A549 (cell line): ENCODE data around the gene PCNT. TPM values are rescaled to one million over a fixed set of nuclear protein-coding genes. Genes with fewer than 3 reads are reported as not detected.

ENCODE experiments used
- ATAC-seq, 2 experiments: fragments of 200-7000 bp in 1 of 2; fragments of >200 bp in 1 of 2; cut with Nextera tagmentation in 1 of 2; cut with Tn5 transposase in 1 of 2; 3 replicates each; pipeline versions ENCODE4 v1.8.0 to v1.9.1; 2018 to 2020; ENCODE audit warnings: mild to moderate bottlenecking in 1 of 2, moderate library complexity in 1 of 2
- CTCF ChIA-PET: fragments of 300-600 bp; sonication (Branson Sonifier 250); formaldehyde crosslinking; extraction: SDS; loops from one replicate; lab custom pipeline; 2021; ENCODE audit warnings: antibody characterized with exemption, inconsistent platforms; lab: Yijun Ruan, JAX
- POLR2A ChIA-PET: fragments of 350-600 bp; formaldehyde crosslinking; extraction: SDS; loops from one replicate; lab custom pipeline; 2021; ENCODE audit warnings: antibody characterized with exemption, inconsistent platforms; lab: Yijun Ruan, JAX
- DNase-seq, 2 experiments: peaks; one replicate each; pipeline versions ENCODE4 v3.0.0 to v3.0.0-alpha.2; 2011 to 2016; ENCODE audit warnings: low read depth in 1 of 2, low spot score in 1 of 2
- FAIRE-seq: peaks from 2 replicates; lab custom pipeline; 2011; peaks lifted over from hg19 to GRCh38; lab: Jason Lieb, UNC
- H3K27ac ChIP-seq, 2 experiments: fragments of >200 bp; sonication (Bioruptor Twin); formaldehyde crosslinking; 3 replicates each; pipeline ENCODE4 v1.5.1; 2016 to 2017
- H3K4me1 ChIP-seq: fragments of >200 bp; sonication (Bioruptor Twin); formaldehyde crosslinking; 3 replicates; pipeline ENCODE4 v1.6.1; 2016
- H3K4me2 ChIP-seq: fragments of >200 bp; sonication (Bioruptor Twin); formaldehyde crosslinking; 3 replicates; pipeline ENCODE4 v1.6.1; 2016
- H3K4me3 ChIP-seq: fragments of >200 bp; sonication (Bioruptor Twin); formaldehyde crosslinking; 3 replicates; pipeline ENCODE4 v1.5.1; 2016
- H3K9me3 ChIP-seq: fragments of >200 bp; sonication (Bioruptor Twin); formaldehyde crosslinking; 3 replicates; pipeline ENCODE4 v1.6.1; 2016
- BHLHE40 ChIP-seq: IDR thresholded peaks from 2 replicates; pipeline ENCODE4 v1.6.1; 2012; ENCODE audit warnings: low read depth, low read length, inconsistent platforms
- CEBPB ChIP-seq, 2 experiments: fragments of >200 bp in 1 of 2; sonication (Bioruptor Twin) in 1 of 2; formaldehyde crosslinking in 1 of 2; IDR thresholded peaks; 2 replicates each; pipeline ENCODE4 v1.6.1; 2012 to 2016
- CHD4 ChIP-seq: fragments of 200-600 bp; sonication (generic); IDR thresholded peaks from 2 replicates; pipeline ENCODE4 v1.6.1; 2016; ENCODE audit warnings: antibody characterized with exemption, mild to moderate bottlenecking, borderline replicate concordance
- EHMT2 ChIP-seq: fragments of 200-600 bp; sonication (generic); IDR thresholded peaks from 2 replicates; pipeline ENCODE4 v1.6.1; 2016; ENCODE audit warnings: antibody characterized with exemption, low read depth, mild to moderate bottlenecking, moderate library complexity
- ESRRA ChIP-seq: fragments of 150-350 bp; IDR thresholded peaks from 2 replicates; pipeline ENCODE4 v1.6.1; 2014; ENCODE audit warnings: mild to moderate bottlenecking, low read length, borderline replicate concordance
- FOSB ChIP-seq: fragments of 250-450 bp; sonication (Bioruptor Pico); IDR thresholded peaks from 2 replicates; pipeline ENCODE4 v1.5.0; 2020; ENCODE audit warnings: mild to moderate bottlenecking, moderate library complexity
- FOSL2 ChIP-seq, 2 experiments: fragments of 450-650 bp in 1 of 2; fragments of >200 bp in 1 of 2; sonication (Bioruptor Twin) in 1 of 2; formaldehyde crosslinking; IDR thresholded peaks; 2 replicates each; pipeline versions ENCODE4 v1.5.0 to v1.6.1; 2016 to 2020; ENCODE audit warnings: mild to moderate bottlenecking in 1 of 2, moderate library complexity in 1 of 2
- FOXS1 ChIP-seq: fragments of 250-450 bp; sonication (Bioruptor Pico); IDR thresholded peaks from 2 replicates; pipeline ENCODE4 v1.5.0; 2020; ENCODE audit warnings: mild to moderate bottlenecking, moderate library complexity
- GATA3 ChIP-seq: IDR thresholded peaks from 2 replicates; pipeline ENCODE4 v1.6.1; 2012; ENCODE audit warnings: borderline replicate concordance
- HDAC2 ChIP-seq: fragments of 200-600 bp; sonication (generic); IDR thresholded peaks from 2 replicates; pipeline ENCODE4 v1.6.1; 2016
- HEYL ChIP-seq: fragments of 250-450 bp; sonication (Bioruptor Pico); IDR thresholded peaks from 2 replicates; pipeline ENCODE4 v1.8.0; 2021; ENCODE audit warnings: mild to moderate bottlenecking, moderate library complexity
- HOXA7 ChIP-seq: fragments of 250-450 bp; sonication (Bioruptor Pico); IDR thresholded peaks from 2 replicates; pipeline ENCODE4 v1.5.0; 2020; ENCODE audit warnings: mild to moderate bottlenecking, moderate library complexity
- JUN ChIP-seq, 2 experiments: fragments of >200 bp; sonication (Bioruptor Twin); formaldehyde crosslinking; IDR thresholded peaks; 2 replicates in 1 of 2; 3 replicates in 1 of 2; pipeline ENCODE4 v1.6.1; 2016 to 2017
- KDM1A ChIP-seq: fragments of 200-600 bp; sonication (generic); IDR thresholded peaks from 2 replicates; pipeline ENCODE4 v1.6.1; 2016; ENCODE audit warnings: low read depth, mild to moderate bottlenecking
- MAFK ChIP-seq: fragments of 450-650 bp; IDR thresholded peaks from 2 replicates; pipeline ENCODE4 v1.6.1; 2014; ENCODE audit not compliant: partially characterized antibody
- NPAS2 ChIP-seq: fragments of 250-450 bp; sonication (Bioruptor Pico); IDR thresholded peaks from 2 replicates; pipeline ENCODE4 v1.8.0; 2022; ENCODE audit warnings: mild to moderate bottlenecking, moderate library complexity, borderline replicate concordance
- NR3C1 ChIP-seq: fragments of >200 bp; sonication (Bioruptor Twin); formaldehyde crosslinking; IDR thresholded peaks from 3 replicates; pipeline ENCODE4 v1.6.1; 2017
- PHF8 ChIP-seq: fragments of 200-600 bp; sonication (generic); IDR thresholded peaks from 2 replicates; pipeline ENCODE4 v1.6.1; 2016; ENCODE audit warnings: low read depth, mild to moderate bottlenecking, antibody characterized with exemption, moderate library complexity, borderline replicate concordance
- POLR2A ChIP-seq: IDR thresholded peaks from 2 replicates; pipeline ENCODE4 v1.6.1; 2012; ENCODE audit warnings: mild to moderate bottlenecking, low read length
- RARB ChIP-seq: fragments of 250-450 bp; sonication (Bioruptor Pico); IDR thresholded peaks from 2 replicates; pipeline ENCODE4 v1.8.0; 2021; ENCODE audit warnings: mild to moderate bottlenecking, moderate library complexity
- RCOR1 ChIP-seq: fragments of 150-350 bp; IDR thresholded peaks from 2 replicates; pipeline ENCODE4 v1.6.1; 2014; ENCODE audit warnings: antibody characterized with exemption, low read length, low read depth
- RNF2 ChIP-seq: fragments of 200-600 bp; sonication (generic); IDR thresholded peaks from 2 replicates; pipeline ENCODE4 v1.6.1; 2016; ENCODE audit warnings: low read depth, mild to moderate bottlenecking, antibody characterized with exemption, moderate library complexity, borderline replicate concordance
- SMC3 ChIP-seq: fragments of >200 bp; sonication (Bioruptor Twin); formaldehyde crosslinking; IDR thresholded peaks from 3 replicates; pipeline ENCODE4 v1.6.1; 2018; ENCODE audit warnings: inconsistent platforms
- SREBF2 ChIP-seq: fragments of 450-650 bp; IDR thresholded peaks from 2 replicates; pipeline ENCODE4 v1.6.1; 2014; ENCODE audit warnings: mild to moderate bottlenecking, moderate library complexity
- TFCP2L1 ChIP-seq: fragments of 250-450 bp; sonication (Bioruptor Pico); IDR thresholded peaks from 2 replicates; pipeline ENCODE4 v1.5.0; 2021; ENCODE audit warnings: mild to moderate bottlenecking
- TP53 ChIP-seq: fragments of 250-450 bp; sonication (Bioruptor Pico); IDR thresholded peaks from 2 replicates; pipeline ENCODE4 v1.5.0; 2021; ENCODE audit warnings: mild to moderate bottlenecking, moderate library complexity
- ZC3H11A ChIP-seq: fragments of 450-650 bp; IDR thresholded peaks from 2 replicates; pipeline ENCODE4 v1.6.1; 2014; ENCODE audit warnings: antibody characterized with exemption, mild to moderate bottlenecking
- ZFP36 ChIP-seq: fragments of 450-650 bp; IDR thresholded peaks from 2 replicates; pipeline ENCODE4 v1.6.1; 2014; ENCODE audit warnings: borderline replicate concordance; ENCODE audit not compliant: partially characterized antibody
- ZSCAN20 ChIP-seq: fragments of 250-450 bp; sonication (Bioruptor Pico); IDR thresholded peaks from 2 replicates; pipeline ENCODE4 v1.8.0; 2022; ENCODE audit warnings: mild to moderate bottlenecking, moderate library complexity
- WGBS: methylation state at CpG from one replicate; pipeline ENCODE4 v1.1.6; 2017; ENCODE audit errors: missing lambda C conversion rate; 5-methylcytosine and 5-hydroxymethylcytosine counted together
- polyA plus RNA-seq, 4 experiments: library from polyadenylated mRNA; depleted of rRNA in 3 of 4; stranded (reverse); fragments of >200 nt; fragmentation: RNase III in 1 of 4; extraction: RNeasy Plus Mini Kit Qiagen cat#74134 plus additional on column Dnase treatment in 1 of 4; gene quantifications; 2 replicates in 3 of 4; 3 replicates in 1 of 4; pipeline ENCODE4 v1.2.3, GENCODE V29; 2011 to 2017
- TF ChIP-seq, protein P1 (sequence below): fragments of >200 bp; sonication (Bioruptor Twin); formaldehyde crosslinking; IDR thresholded peaks from 2 replicates; pipeline ENCODE4 v1.6.1; 2016
- TF ChIP-seq, protein P2 (sequence below): fragments of >200 bp; sonication (Bioruptor Twin); formaldehyde crosslinking; IDR thresholded peaks from 3 replicates; pipeline ENCODE4 v1.5.1; 2016
- TF ChIP-seq, protein P3 (sequence below): IDR thresholded peaks from 2 replicates; pipeline ENCODE4 v1.6.1; 2012
- TF ChIP-seq, protein P4 (sequence below): fragments of 250-450 bp; sonication (Bioruptor Pico); IDR thresholded peaks from 2 replicates; pipeline ENCODE4 v1.5.0; 2021; ENCODE audit warnings: mild to moderate bottlenecking, moderate library complexity, borderline replicate concordance

The PCNT gene
- polyA plus RNA-seq, 2 of the 4 experiments (the other 2 are of a cell fraction): 11.1 to 14.6 TPM

DNA sequence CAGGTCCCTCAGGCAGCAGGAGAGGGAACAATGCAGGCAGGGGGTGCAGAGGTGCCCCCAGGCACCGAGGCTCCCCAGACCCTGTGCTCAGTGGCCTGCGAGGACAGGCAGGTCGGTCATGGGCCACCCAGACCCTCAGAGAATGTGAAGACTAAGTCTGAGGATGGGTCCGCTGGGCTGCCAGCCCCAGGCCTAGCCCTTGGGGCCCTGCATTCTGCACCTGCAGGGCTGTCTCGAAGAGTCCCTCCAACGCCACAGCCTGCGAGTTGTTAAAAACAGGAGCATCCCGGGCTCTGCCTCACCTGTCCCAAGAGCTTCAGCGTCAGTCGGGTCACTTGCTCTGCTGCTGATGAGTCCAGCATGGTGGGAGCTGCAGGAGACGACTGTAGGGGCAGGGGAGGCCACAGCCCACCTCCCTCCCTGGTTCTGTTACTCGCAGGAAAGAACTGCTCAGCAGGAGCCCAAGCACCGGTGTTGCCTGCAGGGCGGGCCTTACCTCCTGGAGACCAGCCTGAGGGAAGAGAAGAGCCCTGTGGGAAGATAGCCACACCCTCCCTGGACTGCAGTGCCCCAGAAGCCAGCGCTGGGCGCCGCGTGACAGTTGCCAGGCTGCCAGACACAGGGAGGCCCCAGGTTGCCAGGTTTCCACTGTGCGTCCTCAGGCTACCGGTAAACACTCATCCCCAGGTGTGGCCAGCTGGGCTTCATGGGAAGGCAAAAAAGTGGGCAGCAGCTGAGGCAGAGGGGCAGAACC, 6.1 kb upstream of the PCNT start:
- TF ChIP-seq, protein P1, sequence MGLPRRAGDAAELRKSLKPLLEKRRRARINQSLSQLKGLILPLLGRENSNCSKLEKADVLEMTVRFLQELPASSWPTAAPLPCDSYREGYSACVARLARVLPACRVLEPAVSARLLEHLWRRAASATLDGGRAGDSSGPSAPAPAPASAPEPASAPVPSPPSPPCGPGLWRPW: no peak
- TF ChIP-seq HEYL (CRISPR knock-in tag) (no peak), ZFP36 (no peak), SREBF2 (no peak), CHD4 (no peak), FOXS1 (no peak), KDM1A (no peak), POLR2A (no peak), BHLHE40 (no peak), NPAS2 (CRISPR knock-in tag) (no peak), MAFK (no peak), GATA3 (no peak)
- TF ChIP-seq, all 56 proteins: peak for 0
- CTCF ChIA-PET: no interaction called here
- DNase-seq (no peak), FAIRE-seq (no peak), ATAC-seq (no peak; a peak in 1 of 6 replicates)
- no peak overlapping the region for H3K4me3 ChIP-seq
- H3K4me2 ChIP-seq: no peak overlapping the region
- peaks cover 12% of the 10 kb centered on the region; the same call in 2 of the 3 replicates for H3K4me1 ChIP-seq
- POLR2A ChIA-PET: no interaction called here
- H3K27ac ChIP-seq: no peak overlapping the region
- WGBS: 100% methylated on average over 1 of the region's 20 CpGs
- H3K9me3 ChIP-seq: no peaks in the 10 kb centered on the region

DNA sequence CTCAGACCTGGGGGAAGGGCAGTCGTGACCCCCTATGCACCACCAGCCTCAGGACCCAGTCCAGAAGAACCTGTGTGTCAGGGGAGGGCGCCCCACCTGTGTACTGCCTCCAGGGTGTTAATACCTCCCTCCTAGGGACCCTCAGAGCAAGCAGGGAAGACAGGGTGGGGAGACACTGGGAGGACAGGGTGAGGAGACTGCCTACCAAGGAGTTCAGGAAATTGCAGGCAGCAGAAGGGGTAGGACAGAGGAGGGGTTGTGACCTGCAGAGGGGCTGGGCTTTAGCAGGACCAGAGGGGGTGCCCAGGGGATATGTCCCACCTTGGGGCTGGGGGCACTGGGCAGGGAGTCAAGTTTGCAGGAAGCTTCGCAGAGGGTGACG, 5.5 kb upstream of the PCNT start:
- H3K4me3 ChIP-seq: no peak overlapping the region
- H3K4me1 ChIP-seq: peaks cover 12% of the 10 kb centered on the region; the same call in 2 of the 3 replicates
- no peak overlapping the region for H3K27ac ChIP-seq
- no peak overlapping the region for H3K4me2 ChIP-seq
- no peaks in the 10 kb centered on the region for H3K9me3 ChIP-seq
- no peak for DNase-seq
- no peak for FAIRE-seq
- 100% methylated on average over 2 of the region's 4 CpGs for WGBS
- CTCF ChIA-PET: no interaction called here
- ATAC-seq: no peak
- TF ChIP-seq HOXA7 (CRISPR knock-in tag) (no peak), FOSL2 (IDR thresholded peaks at IDR 0.05) (no peak), FOSL2 (CRISPR knock-in tag; IDR thresholded peaks at IDR 0.05) (no peak), ESRRA (no peak), JUN (IDR thresholded peaks at IDR 0.05) (no peak), TP53 (CRISPR knock-in tag) (no peak), CEBPB (IDR thresholded peaks at IDR 0.05) (no peak)
- TF ChIP-seq, protein P2, sequence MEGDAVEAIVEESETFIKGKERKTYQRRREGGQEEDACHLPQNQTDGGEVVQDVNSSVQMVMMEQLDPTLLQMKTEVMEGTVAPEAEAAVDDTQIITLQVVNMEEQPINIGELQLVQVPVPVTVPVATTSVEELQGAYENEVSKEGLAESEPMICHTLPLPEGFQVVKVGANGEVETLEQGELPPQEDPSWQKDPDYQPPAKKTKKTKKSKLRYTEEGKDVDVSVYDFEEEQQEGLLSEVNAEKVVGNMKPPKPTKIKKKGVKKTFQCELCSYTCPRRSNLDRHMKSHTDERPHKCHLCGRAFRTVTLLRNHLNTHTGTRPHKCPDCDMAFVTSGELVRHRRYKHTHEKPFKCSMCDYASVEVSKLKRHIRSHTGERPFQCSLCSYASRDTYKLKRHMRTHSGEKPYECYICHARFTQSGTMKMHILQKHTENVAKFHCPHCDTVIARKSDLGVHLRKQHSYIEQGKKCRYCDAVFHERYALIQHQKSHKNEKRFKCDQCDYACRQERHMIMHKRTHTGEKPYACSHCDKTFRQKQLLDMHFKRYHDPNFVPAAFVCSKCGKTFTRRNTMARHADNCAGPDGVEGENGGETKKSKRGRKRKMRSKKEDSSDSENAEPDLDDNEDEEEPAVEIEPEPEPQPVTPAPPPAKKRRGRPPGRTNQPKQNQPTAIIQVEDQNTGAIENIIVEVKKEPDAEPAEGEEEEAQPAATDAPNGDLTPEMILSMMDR: no peak
- TF ChIP-seq, protein P3, sequence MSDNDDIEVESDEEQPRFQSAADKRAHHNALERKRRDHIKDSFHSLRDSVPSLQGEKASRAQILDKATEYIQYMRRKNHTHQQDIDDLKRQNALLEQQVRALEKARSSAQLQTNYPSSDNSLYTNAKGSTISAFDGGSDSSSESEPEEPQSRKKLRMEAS: no peak
- TF ChIP-seq, all 56 proteins: peak for 0
- POLR2A ChIA-PET: no interaction called here

DNA sequence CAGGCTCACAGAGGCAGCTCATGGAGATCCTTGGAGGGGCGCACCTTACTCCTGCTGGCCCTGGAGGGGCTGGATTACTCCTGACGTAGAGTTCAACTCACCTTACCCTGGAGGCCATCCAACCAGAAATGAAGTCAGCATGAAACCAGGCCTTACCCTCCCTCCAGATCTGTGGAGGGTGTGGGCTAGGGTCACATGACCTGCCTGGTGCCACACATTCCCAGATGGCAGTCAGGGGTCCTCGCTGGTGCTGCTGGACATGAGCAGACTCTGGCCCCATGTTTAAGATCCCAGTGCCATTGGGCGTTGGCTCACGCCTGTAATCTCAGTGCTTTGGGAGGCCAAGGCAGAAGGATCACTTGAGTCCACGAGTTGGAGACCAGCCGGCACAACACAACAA, 4.8 kb upstream of the PCNT start:
- POLR2A ChIA-PET: no interaction called here
- H3K27ac ChIP-seq: no peak overlapping the region
- 95% methylated on average over 5 of the region's 7 CpGs for WGBS
- FAIRE-seq (no peak), ATAC-seq (no peak), DNase-seq (no peak)
- peaks cover 12% of the 10 kb centered on the region; the same call in 2 of the 3 replicates for H3K4me1 ChIP-seq
- H3K4me2 ChIP-seq: no peak overlapping the region
- H3K4me3 ChIP-seq: no peak overlapping the region
- no peaks in the 10 kb centered on the region for H3K9me3 ChIP-seq
- TF ChIP-seq, protein P3: no peak
- TF ChIP-seq SMC3: no peak
- no peak for TF ChIP-seq FOSB (CRISPR knock-in tag)
- TF ChIP-seq NR3C1: no peak
- TF ChIP-seq RNF2: no peak
- no peak for TF ChIP-seq MAFK
- TF ChIP-seq TFCP2L1 (CRISPR knock-in tag): no peak
- TF ChIP-seq HOXA7 (CRISPR knock-in tag): no peak
- TF ChIP-seq RARB (CRISPR knock-in tag): no peak
- no peak for TF ChIP-seq RCOR1
- no peak for TF ChIP-seq EHMT2
- TF ChIP-seq, protein P4, sequence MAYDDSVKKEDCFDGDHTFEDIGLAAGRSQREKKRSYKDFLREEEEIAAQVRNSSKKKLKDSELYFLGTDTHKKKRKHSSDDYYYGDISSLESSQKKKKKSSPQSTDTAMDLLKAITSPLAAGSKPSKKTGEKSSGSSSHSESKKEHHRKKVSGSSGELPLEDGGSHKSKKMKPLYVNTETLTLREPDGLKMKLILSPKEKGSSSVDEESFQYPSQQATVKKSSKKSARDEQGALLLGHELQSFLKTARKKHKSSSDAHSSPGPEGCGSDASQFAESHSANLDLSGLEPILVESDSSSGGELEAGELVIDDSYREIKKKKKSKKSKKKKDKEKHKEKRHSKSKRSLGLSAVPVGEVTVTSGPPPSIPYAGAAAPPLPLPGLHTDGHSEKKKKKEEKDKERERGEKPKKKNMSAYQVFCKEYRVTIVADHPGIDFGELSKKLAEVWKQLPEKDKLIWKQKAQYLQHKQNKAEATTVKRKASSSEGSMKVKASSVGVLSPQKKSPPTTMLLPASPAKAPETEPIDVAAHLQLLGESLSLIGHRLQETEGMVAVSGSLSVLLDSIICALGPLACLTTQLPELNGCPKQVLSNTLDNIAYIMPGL (CRISPR knock-in tag): no peak
- TF ChIP-seq ZC3H11A: no peak
- TF ChIP-seq PHF8: no peak
- TF ChIP-seq HDAC2: no peak
- TF ChIP-seq ZSCAN20: no peak
- CTCF ChIA-PET: no interaction called here
